Lower leg skin (tissue), 4 donors: ENCODE data around the gene GPATCH2. TPM values are rescaled to one million over a fixed set of nuclear protein-coding genes. Genes with fewer than 3 reads are reported as not detected.

Source experiments
- DNase-seq, 2 donors: peaks; one replicate each; pipeline ENCODE4 v3.0.0-alpha.2; 2019; ENCODE audit warnings: low spot score in 2 of 2
- H3K4me3 ChIP-seq: fragments of 200-600 bp; sonication (generic); 2 replicates; pipeline ENCODE4 v1.5.1; 2017; ENCODE audit warnings: mild to moderate bottlenecking, low read depth; ENCODE audit not compliant: poor library complexity, severe bottlenecking
- POLR2A ChIP-seq, 2 donors: fragments of 450-650 bp; IDR thresholded peaks; one replicate each; pipeline ENCODE4 v1.6.1; 2016 to 2017; ENCODE audit warnings: antibody characterized with exemption in 2 of 2, mild to moderate bottlenecking in 1 of 2, moderate library complexity in 1 of 2
- WGBS, 2 donors: methylation state at CpG; one replicate each; pipeline ENCODE4 v1.1.5; 2018; 5-methylcytosine and 5-hydroxymethylcytosine counted together
- intact Hi-C: fragments of 100-400 bp; cut with DNase I; formaldehyde crosslinking; loops from one replicate; pipeline ENCODE4 v1.15.0; 2023; ENCODE audit warnings: low total_unique reads
- total RNA-seq, 4 donors: library from RNA; depleted of rRNA; stranded (reverse); fragments of >200 nt; gene quantifications; one replicate each; pipeline ENCODE4 v1.1.0, GENCODE V29; 2016
- TF ChIP-seq, protein P1 (sequence below), 3 donors: fragments of 450-650 bp; IDR thresholded peaks; one replicate each; pipeline ENCODE4 v1.5.1; 2016; ENCODE audit warnings: antibody characterized with exemption in 3 of 3, mild to moderate bottlenecking in 3 of 3, moderate library complexity in 2 of 3

Gene GPATCH2
- total RNA-seq, 4 donors from 2014 or later = 8.7 to 11.7 (median 9.2) TPM

DNA sequence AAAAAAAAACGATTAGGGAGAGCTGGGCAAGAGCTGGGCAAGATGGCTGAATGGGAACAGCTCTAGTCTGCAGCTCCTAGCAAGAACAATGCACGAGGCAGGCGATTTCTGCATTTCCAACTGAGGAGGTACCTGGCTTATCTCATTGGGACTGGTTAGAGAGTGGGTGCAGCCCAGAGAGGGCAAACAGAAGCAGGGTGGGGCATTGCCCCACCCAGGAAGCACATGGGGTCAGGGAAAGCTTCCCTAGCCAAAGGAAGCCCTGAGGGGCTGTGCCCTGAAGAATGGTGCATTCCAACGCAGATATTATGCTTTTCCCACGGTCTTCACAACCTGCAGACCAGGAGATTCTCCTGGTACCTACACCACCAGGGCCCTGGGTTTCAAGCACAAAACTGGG lies 251.6 kb downstream of the GPATCH2 start:
- H3K4me3 ChIP-seq = no peak overlapping the region
- no peak for TF ChIP-seq POLR2A (IDR thresholded peaks at IDR 0.05)
- TF ChIP-seq, protein P1, sequence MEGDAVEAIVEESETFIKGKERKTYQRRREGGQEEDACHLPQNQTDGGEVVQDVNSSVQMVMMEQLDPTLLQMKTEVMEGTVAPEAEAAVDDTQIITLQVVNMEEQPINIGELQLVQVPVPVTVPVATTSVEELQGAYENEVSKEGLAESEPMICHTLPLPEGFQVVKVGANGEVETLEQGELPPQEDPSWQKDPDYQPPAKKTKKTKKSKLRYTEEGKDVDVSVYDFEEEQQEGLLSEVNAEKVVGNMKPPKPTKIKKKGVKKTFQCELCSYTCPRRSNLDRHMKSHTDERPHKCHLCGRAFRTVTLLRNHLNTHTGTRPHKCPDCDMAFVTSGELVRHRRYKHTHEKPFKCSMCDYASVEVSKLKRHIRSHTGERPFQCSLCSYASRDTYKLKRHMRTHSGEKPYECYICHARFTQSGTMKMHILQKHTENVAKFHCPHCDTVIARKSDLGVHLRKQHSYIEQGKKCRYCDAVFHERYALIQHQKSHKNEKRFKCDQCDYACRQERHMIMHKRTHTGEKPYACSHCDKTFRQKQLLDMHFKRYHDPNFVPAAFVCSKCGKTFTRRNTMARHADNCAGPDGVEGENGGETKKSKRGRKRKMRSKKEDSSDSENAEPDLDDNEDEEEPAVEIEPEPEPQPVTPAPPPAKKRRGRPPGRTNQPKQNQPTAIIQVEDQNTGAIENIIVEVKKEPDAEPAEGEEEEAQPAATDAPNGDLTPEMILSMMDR (IDR thresholded peaks at IDR 0.05) = no peak
- 72 to 78% methylated on average over 5 of the region's 5 CpGs for WGBS, 2 donors
- intact Hi-C loops = no loop called here
- DNase-seq = no peak

Other genes starting within 250 kb of the GPATCH2 start
- 1 to 10 TPM in 1 of 4 donors, under 1 TPM in 1, not detected in 2; 0.06 to 1.6 TPM for gene SPATA17, start 254 bp upstream of the GPATCH2 start, total RNA-seq